Measurements from ENCODE around the gene PRSS21. TPM values are rescaled to one million over a fixed set of nuclear protein-coding genes. Genes with fewer than 3 reads are reported as not detected.

PRSS21 gene
- total and polyA plus RNA-seq, 2 experiments from 2014 or later: not detected

GRCh38 chr16:2841606-2842339 is 24.7 kb downstream of the PRSS21 start:
- Histone ChIP-seq H3K9ac (no peak overlapping the region), H3K36me3 (ENCODE audit: low read depth) (no peaks in the 10 kb centered on the region), H4K20me1 (ENCODE audit: insufficient read depth) (no peaks in the 10 kb centered on the region), H3K4me1 (ENCODE audit: insufficient read depth) (peaks cover 5% of the 10 kb centered on the region; the same call in 1 of the 2 replicates), H3F3A (ENCODE audit: insufficient read depth) (peaks cover 24% of the 10 kb centered on the region), H3K9me2 (ENCODE audit: insufficient read depth) (no peaks in the 10 kb centered on the region), H3K27me3 (replicated peaks; ENCODE audit: insufficient read depth) (no peaks in the 10 kb centered on the region), H3K27ac (no peak overlapping the region), H3K79me2 (ENCODE audit: insufficient read depth) (no peaks in the 10 kb centered on the region), H3K9me3 (ENCODE audit: low read depth) (no peaks in the 10 kb centered on the region), H2AFZ (no peak overlapping the region), H3K4me2 (ENCODE audit: unreplicated experiment) (no peak overlapping the region), H3K4me3 (no peak overlapping the region)
- 88 to 91% methylated on average over 15 to 17 of the region's 18 CpGs for WGBS, 2 experiments (ENCODE audit: low coverage in 1 of 2, low lambda C conversion rate in 2 of 2, missing lambda C conversion rate in 2 of 2)
- in situ Hi-C loops (cut with MboI): no loop called here
- DNase-seq: no peak
- no peak for TF ChIP-seq EZH2 (IDR thresholded peaks at IDR 0.05; ENCODE audit: insufficient read depth, poor library complexity, severe bottlenecking)

- in situ Hi-C loops (cut with MboI): no loop called here
- TF ChIP-seq EZH2phosphoT487 (IDR thresholded peaks at IDR 0.05; ENCODE audit: insufficient read depth, low read depth): no peak
- no peak for TF ChIP-seq EZH2 (IDR thresholded peaks at IDR 0.05; ENCODE audit: insufficient read depth, poor library complexity, severe bottlenecking)
- WGBS, 2 experiments (ENCODE audit: low coverage in 1 of 2, low lambda C conversion rate in 2 of 2, missing lambda C conversion rate in 2 of 2): 54 to 60% methylated on average over 38 to 39 of the region's 40 CpGs
- Histone ChIP-seq H3K9me3 (ENCODE audit: low read depth) (no peaks in the 10 kb centered on the region), H3K4me2 (ENCODE audit: unreplicated experiment) (no peak overlapping the region), H3K9me2 (ENCODE audit: insufficient read depth) (no peaks in the 10 kb centered on the region), H3K27ac (no peak overlapping the region), H3K36me3 (ENCODE audit: low read depth) (no peaks in the 10 kb centered on the region), H2AFZ (no peak overlapping the region; the same call in 1 of the 2 replicates), H4K20me1 (ENCODE audit: insufficient read depth) (no peaks in the 10 kb centered on the region), H3F3A (ENCODE audit: insufficient read depth) (peaks cover 24% of the 10 kb centered on the region), H3K9ac (no peak overlapping the region), H3K79me2 (ENCODE audit: insufficient read depth) (no peaks in the 10 kb centered on the region), H3K27me3 (replicated peaks; ENCODE audit: insufficient read depth) (no peaks in the 10 kb centered on the region), H3K4me1 (ENCODE audit: insufficient read depth) (peaks cover 10% of the 10 kb centered on the region; the same call in 1 of the 2 replicates), H3K4me3 (no peak overlapping the region)
- DNase-seq: peak; percentile 32
Measured at GRCh38 chr16:2842340-2843000, 25.4 kb downstream of the PRSS21 start.

- in situ Hi-C loops (cut with MboI): no loop called here
- H3K36me3 ChIP-seq (ENCODE audit: low read depth): no peaks in the 10 kb centered on the region
- peaks cover 15% of the 10 kb centered on the region for H3F3A ChIP-seq (ENCODE audit: insufficient read depth)
- TF ChIP-seq EZH2 (IDR thresholded peaks at IDR 0.05; ENCODE audit: insufficient read depth, poor library complexity, severe bottlenecking): no peak
- no peak for TF ChIP-seq EZH2phosphoT487 (IDR thresholded peaks at IDR 0.05; ENCODE audit: insufficient read depth, low read depth)
- no peak overlapping the region for H3K27ac ChIP-seq
- H4K20me1 ChIP-seq (ENCODE audit: insufficient read depth): no peaks in the 10 kb centered on the region
- H3K9ac ChIP-seq: no peak overlapping the region
- no peaks in the 10 kb centered on the region for H3K79me2 ChIP-seq (ENCODE audit: insufficient read depth)
- no peaks in the 10 kb centered on the region for H3K9me2 ChIP-seq (ENCODE audit: insufficient read depth)
- H2AFZ ChIP-seq: no peak overlapping the region
- H3K4me1 ChIP-seq (ENCODE audit: insufficient read depth): peaks cover 10% of the 10 kb centered on the region; the same call in 1 of the 2 replicates
- H3K4me2 ChIP-seq (ENCODE audit: unreplicated experiment): no peak overlapping the region
- H3K4me3 ChIP-seq: no peak overlapping the region
- no peaks in the 10 kb centered on the region for H3K27me3 ChIP-seq (replicated peaks; ENCODE audit: insufficient read depth)
- no peaks in the 10 kb centered on the region for H3K9me3 ChIP-seq (ENCODE audit: low read depth)
- DNase-seq: no peak
- 83 to 84% methylated on average over 8 of the region's 8 CpGs for WGBS, 2 experiments (ENCODE audit: low coverage in 1 of 2, low lambda C conversion rate in 2 of 2, missing lambda C conversion rate in 2 of 2)
Measured at GRCh38 chr16:2843526-2843925, 26.5 kb downstream of the PRSS21 start.

GRCh38 chr16:2845116-2845515 is 28.1 kb downstream of the PRSS21 start:
- Histone ChIP-seq H3K79me2 (ENCODE audit: insufficient read depth) (no peaks in the 10 kb centered on the region), H3F3A (ENCODE audit: insufficient read depth) (peaks cover 12% of the 10 kb centered on the region), H2AFZ (no peak overlapping the region), H3K4me2 (ENCODE audit: unreplicated experiment) (no peak overlapping the region), H3K36me3 (ENCODE audit: low read depth) (no peaks in the 10 kb centered on the region), H4K20me1 (ENCODE audit: insufficient read depth) (no peaks in the 10 kb centered on the region), H3K9ac (no peak overlapping the region), H3K4me3 (no peak overlapping the region), H3K9me2 (ENCODE audit: insufficient read depth) (no peaks in the 10 kb centered on the region), H3K9me3 (ENCODE audit: low read depth) (no peaks in the 10 kb centered on the region), H3K27ac (no peak overlapping the region), H3K4me1 (ENCODE audit: insufficient read depth) (peaks cover 10% of the 10 kb centered on the region; the same call in 1 of the 2 replicates), H3K27me3 (replicated peaks; ENCODE audit: insufficient read depth) (no peaks in the 10 kb centered on the region)
- TF ChIP-seq EZH2 (IDR thresholded peaks at IDR 0.05; ENCODE audit: insufficient read depth, poor library complexity, severe bottlenecking) (no peak), EZH2phosphoT487 (IDR thresholded peaks at IDR 0.05; ENCODE audit: insufficient read depth, low read depth) (no peak)
- DNase-seq: no peak
- 65 to 75% methylated on average over 5 of the region's 5 CpGs for WGBS, 2 experiments (ENCODE audit: low coverage in 1 of 2, low lambda C conversion rate in 2 of 2, missing lambda C conversion rate in 2 of 2)
- in situ Hi-C loops (cut with MboI): no loop called here
